GM12878 (cell line): Measurements from ENCODE around the gene UNC13A. TPM values are rescaled to one million over a fixed set of nuclear protein-coding genes. Genes with fewer than 3 reads are reported as not detected.

Source experiments
- ATAC-seq: fragments of 200-7000 bp; cut with Tn5 transposase; 3 replicates; pipeline ENCODE4 v1.9.1; 2020; ENCODE audit warnings: mild to moderate bottlenecking, moderate library complexity
- BruUV-seq: library from RNA; stranded (reverse); fragments of 400-500 nt; replicated peaks from 2 replicates; lab custom pipeline; 2021; lab: Mats Ljungman, UMichigan
- CTCF ChIA-PET: fragments of 300-600 bp; sonication (Branson Sonifier 250); formaldehyde crosslinking; extraction: SDS; loops from one replicate; lab custom pipeline; 2021; ENCODE audit warnings: inconsistent platforms; lab: Yijun Ruan, JAX
- POLR2A ChIA-PET: fragments of 350-600 bp; formaldehyde crosslinking; extraction: SDS; loops from one replicate; lab custom pipeline; 2021; ENCODE audit warnings: inconsistent platforms; lab: Charles Lee
- RAD21 ChIA-PET: fragments of 300-600 bp; sonication (Branson Sonifier 250); formaldehyde crosslinking; loops from one replicate; lab custom pipeline; 2023; ENCODE audit warnings: antibody characterized with exemption; ENCODE audit not compliant: unreplicated experiment; lab: Charles Lee
- SMC1A ChIA-PET: fragments of 300-600 bp; sonication (Branson Sonifier 250); formaldehyde crosslinking; loops from one replicate; lab custom pipeline; 2023; ENCODE audit not compliant: unreplicated experiment, uncharacterized antibody; lab: Charles Lee
- DNase-seq: peaks from one replicate; pipeline ENCODE4 v3.0.0-alpha.2; 2011; ENCODE audit warnings: low read depth, low spot score
- FAIRE-seq: peaks from 3 replicates; lab custom pipeline; 2011; peaks lifted over from hg19 to GRCh38; lab: Jason Lieb, UNC
- H2AFZ ChIP-seq: 2 replicates; pipeline ENCODE4 v1.6.0; 2011; ENCODE audit warnings: low read depth, low read length, control low read depth; ENCODE audit not compliant: control insufficient read depth
- H3K27ac ChIP-seq: 2 replicates; pipeline ENCODE4 v1.5.1; 2011; ENCODE audit warnings: control low read depth; ENCODE audit not compliant: control insufficient read depth, insufficient read depth
- H3K27me3 ChIP-seq, 2 experiments: replicated peaks in 1 of 2; 2 replicates each; pipeline versions ENCODE4 v1.6.0 to v1.6.1; 2011; ENCODE audit warnings: low read length in 1 of 2; ENCODE audit not compliant: control insufficient read depth in 2 of 2, insufficient read depth in 2 of 2
- H3K36me3 ChIP-seq, 2 experiments: 2 replicates each; pipeline ENCODE4 v1.5.1; 2011; ENCODE audit warnings: low read length in 1 of 2; ENCODE audit not compliant: control insufficient read depth in 2 of 2, insufficient read depth in 2 of 2
- H3K4me1 ChIP-seq: 2 replicates; pipeline ENCODE4 v1.6.1; 2011; ENCODE audit warnings: mild to moderate bottlenecking, low read length, moderate library complexity, mixed read lengths; ENCODE audit not compliant: control insufficient read depth, insufficient read depth
- H3K4me2 ChIP-seq: 2 replicates; pipeline ENCODE4 v1.6.0; 2011; ENCODE audit warnings: control low read depth; ENCODE audit not compliant: control insufficient read depth, insufficient read depth
- H3K4me3 ChIP-seq: fragments of 200-600 bp; sonication (generic); 2 replicates; pipeline ENCODE4 v1.5.1; 2016
- H3K79me2 ChIP-seq: 2 replicates; pipeline ENCODE4 v1.6.0; 2011; ENCODE audit warnings: low read length; ENCODE audit not compliant: control insufficient read depth, insufficient read depth
- H3K9ac ChIP-seq: 2 replicates; pipeline ENCODE4 v1.8.0; 2011; ENCODE audit warnings: low read length, control low read depth, mixed read lengths; ENCODE audit not compliant: control insufficient read depth, insufficient read depth
- H3K9me3 ChIP-seq: replicated peaks from 3 replicates; pipeline ENCODE4 v1.5.1; 2011; ENCODE audit warnings: mild to moderate bottlenecking, low read length; ENCODE audit not compliant: control insufficient read depth, insufficient read depth
- H4K20me1 ChIP-seq: 2 replicates; pipeline ENCODE4 v1.6.0; 2011; ENCODE audit not compliant: control insufficient read depth, insufficient read depth
- ASH2L ChIP-seq: fragments of 300-600, 200-600 bp; sonication (generic); IDR thresholded peaks from 2 replicates; pipeline ENCODE4 v1.6.1; 2017; ENCODE audit warnings: low read depth, mild to moderate bottlenecking, borderline replicate concordance
- ATF7 ChIP-seq: fragments of 450-650 bp; IDR thresholded peaks from 2 replicates; pipeline ENCODE4 v1.6.1; 2016; ENCODE audit warnings: low read depth, mild to moderate bottlenecking
- CBFB ChIP-seq: IDR thresholded peaks from 2 replicates; pipeline ENCODE4 v1.6.1; 2016; ENCODE audit warnings: antibody characterized with exemption, low read depth
- CUX1 ChIP-seq: IDR thresholded peaks from 2 replicates; pipeline ENCODE4 v1.6.1; 2012; ENCODE audit warnings: improper control_type of control experiment, low read depth, low read length; ENCODE audit not compliant: insufficient replicate concordance
- DPF2 ChIP-seq: fragments of 450-650 bp; IDR thresholded peaks from 2 replicates; pipeline ENCODE4 v1.6.1; 2017; ENCODE audit warnings: mild to moderate bottlenecking
- IKZF1 ChIP-seq: fragments of 450-650 bp; conservative IDR thresholded peaks from 2 replicates; pipeline ENCODE4 v1.6.1; 2017; ENCODE audit warnings: antibody characterized with exemption, mild to moderate bottlenecking
- KLF5 ChIP-seq: fragments of 450-650 bp; IDR thresholded peaks from 2 replicates; pipeline ENCODE4 v1.6.1; 2014; ENCODE audit warnings: mild to moderate bottlenecking; ENCODE audit not compliant: partially characterized antibody
- NFXL1 ChIP-seq: fragments of 450-650 bp; IDR thresholded peaks from 2 replicates; pipeline ENCODE4 v1.6.1; 2017; ENCODE audit warnings: antibody characterized with exemption, mild to moderate bottlenecking, borderline replicate concordance
- RBBP5 ChIP-seq: fragments of 200-600 bp; sonication (generic); conservative IDR thresholded peaks from 2 replicates; pipeline ENCODE4 v1.6.1; 2016
- RUNX3 ChIP-seq: IDR thresholded peaks from 2 replicates; pipeline ENCODE4 v1.6.1; 2012; ENCODE audit warnings: low read length, inconsistent platforms
- ZNF217 ChIP-seq: fragments of 450-650 bp; IDR thresholded peaks from 2 replicates; pipeline ENCODE4 v1.6.1; 2017; ENCODE audit warnings: antibody characterized with exemption, mild to moderate bottlenecking
- WGBS: methylation state at CpG from one replicate; pipeline ENCODE4 v1.1.6; 2016; ENCODE audit warnings: low lambda C conversion rate; ENCODE audit not compliant: insufficient replicate concordance, insufficient coverage; ENCODE audit errors: missing lambda C conversion rate; 5-methylcytosine and 5-hydroxymethylcytosine counted together
- in situ Hi-C: fragments of 300-500 bp; cut with MboI; formaldehyde crosslinking; loops from 9 replicates; pipeline ENCODE4 v1.14.3; 2018; ENCODE audit warnings: mixed read lengths
- intact Hi-C: fragments of 100-400 bp; cut with micrococcal nuclease; formaldehyde crosslinking; loops from one replicate; pipeline ENCODE4 v1.14.2; 2022; ENCODE audit not compliant: unreplicated experiment
- polyA plus RNA-seq, 11 experiments: library from polyadenylated mRNA; depleted of rRNA in 4 of 11; unstranded in 6 of 11; stranded (reverse) in 5 of 11; fragments of >200 nt; fragmentation: Nextera tagmentation in 4 of 11; fragmentation: Illumina TruSeq in 1 of 11; extraction: Ambion mirVana in 4 of 11; extraction: Trizol in 1 of 11; gene quantifications; 1 replicate in 1 of 11; 2 replicates in 10 of 11; pipeline versions ENCODE4 v1.2.1 to v1.2.3, GENCODE V29; 2011 to 2016; ENCODE audit warnings: inconsistent platforms in 2 of 11, missing spikeins in 2 of 11, low read depth in 1 of 11
- total RNA-seq, 4 experiments: library from RNA; depleted of rRNA in 3 of 4; stranded (reverse); fragments of >200 nt in 3 of 4; fragmentation: Illumina TruSeq in 1 of 4; extraction: Trizol in 1 of 4; gene quantifications; 2 replicates each; pipeline versions ENCODE4 v1.2.1 to v1.2.3, GENCODE V29; 2013 to 2021

The UNC13A gene
- total and polyA plus RNA-seq, 10 of the 15 experiments (the other 5 are each of a cell fraction or from before 2014, with no cell fraction given), result under 0.01 to 0.23 (median 0.13) TPM; not detected in 1

- in situ Hi-C loops, result no loop called here
- ATAC-seq (no peak), FAIRE-seq (no peak), DNase-seq (no peak)
- CTCF ChIA-PET, result interaction anchor here (0.8 to 2.6 kb wide), 4 partner anchors 46 to 192 kb away, joined by 3 to 27 read pairs (median 8); no protein-coding TSS in a partner anchor
- Histone ChIP-seq H2AFZ (no peak overlapping the region), H3K4me3 (no peak overlapping the region), H3K4me2 (no peak overlapping the region), H3K9me3 (no peaks in the 10 kb centered on the region; the same call in 2 of the 3 replicates), H3K9ac (no peak overlapping the region), H4K20me1 (no peaks in the 10 kb centered on the region), H3K27me3 (no peaks in the 10 kb centered on the region), H3K27ac (no peak overlapping the region), H3K79me2 (no peaks in the 10 kb centered on the region), H3K36me3 (no peaks in the 10 kb centered on the region), H3K4me1 (no peaks in the 10 kb centered on the region)
- TF ChIP-seq RUNX3 (no peak), ZNF217 (no peak), ASH2L (no peak), NFXL1 (no peak), CBFB (no peak), ATF7 (no peak), CUX1 (no peak), IKZF1 (no peak), RBBP5 (no peak), KLF5 (no peak), DPF2 (no peak)
- RAD21 ChIA-PET, result no interaction called here
- SMC1A ChIA-PET, result no interaction called here
- 88% methylated on average over 1 of the region's 1 CpG for WGBS
- POLR2A ChIA-PET, result no interaction called here
- intact Hi-C loops, result no loop called here
- no TSS peak for BruUV-seq
Measured at GRCh38 chr19:17620696-17621095, 67.5 kb downstream of the UNC13A start.
